HEK293 (cell line): Measurements from ENCODE around the gene AKAP4.

ENCODE experiments used
- CTCF ChIA-PET: fragments of 350-600 bp; formaldehyde crosslinking; extraction: SDS; loops from one replicate; lab custom pipeline; 2021; ENCODE audit warnings: antibody characterized with exemption; lab: Yijun Ruan, JAX
- POLR2A ChIA-PET: fragments of 300-600 bp; formaldehyde crosslinking; extraction: SDS; loops from one replicate; lab custom pipeline; 2020; ENCODE audit warnings: antibody characterized with exemption, inconsistent platforms; lab: Yijun Ruan, JAX
- H3K27ac ChIP-seq: fragments of 200-500 bp; sonication (Bioruptor generic); 2 replicates; pipeline ENCODE4 v1.5.1; 2014; ENCODE audit warnings: low read depth, low read length, control low read depth, inconsistent platforms; ENCODE audit errors: extremely low read depth
- H3K36me3 ChIP-seq, 2 experiments: fragments of 200-500 bp in 1 of 2; sonication (Bioruptor generic) in 1 of 2; 1 replicate in 1 of 2; 2 replicates in 1 of 2; pipeline ENCODE4 v1.5.1; 2014 to 2017; ENCODE audit warnings: inconsistent platforms in 2 of 2, low read length in 2 of 2; ENCODE audit not compliant: control insufficient read depth in 2 of 2, insufficient read depth in 1 of 2
- H3K4me1 ChIP-seq: fragments of 200-500 bp; sonication (Bioruptor generic); 2 replicates; pipeline ENCODE4 v1.5.1; 2014; ENCODE audit warnings: mild to moderate bottlenecking, low read length, inconsistent platforms; ENCODE audit not compliant: control insufficient read depth, insufficient read depth
- H3K4me3 ChIP-seq: 2 replicates; pipeline ENCODE4 v1.5.1; 2011; ENCODE audit warnings: low read depth, mild to moderate bottlenecking, control low read depth, low read length, moderate library complexity
- H3K9me3 ChIP-seq: fragments of 200-500 bp; sonication (Bioruptor generic); 2 replicates; pipeline ENCODE4 v1.5.1; 2014; ENCODE audit warnings: low read depth, low read length, inconsistent platforms; ENCODE audit not compliant: control insufficient read depth, insufficient read depth
- BCL6B ChIP-seq: fragments of 450-650 bp; formaldehyde crosslinking; IDR thresholded peaks from 2 replicates; pipeline ENCODE4 v1.5.1; 2017; ENCODE audit warnings: missing biosample characterization, missing genetic modification characterization
- CTCF ChIP-seq: fragments of 450-650 bp; formaldehyde crosslinking; IDR thresholded peaks from 2 replicates; pipeline ENCODE4 v1.5.1; 2016; ENCODE audit warnings: missing biosample characterization, missing genetic modification characterization
- GLI4 ChIP-seq: fragments of 450-650 bp; formaldehyde crosslinking; IDR thresholded peaks from 2 replicates; pipeline ENCODE4 v1.5.1; 2016; ENCODE audit warnings: missing biosample characterization, missing genetic modification characterization
- HOXD13 ChIP-seq: sonication (generic); formaldehyde crosslinking; IDR thresholded peaks from 2 replicates; pipeline ENCODE4 v1.8.0; 2022; ENCODE audit warnings: missing genetic modification reagents, borderline replicate concordance
- OSR2 ChIP-seq: fragments of 450-650 bp; formaldehyde crosslinking; IDR thresholded peaks from 2 replicates; pipeline ENCODE4 v1.5.1; 2016; ENCODE audit warnings: missing biosample characterization, missing genetic modification characterization
- PRDM1 ChIP-seq: fragments of 450-650 bp; formaldehyde crosslinking; IDR thresholded peaks from 2 replicates; pipeline ENCODE4; 2016; ENCODE audit warnings: missing biosample characterization, missing genetic modification characterization
- SCRT1 ChIP-seq: fragments of 450-650 bp; formaldehyde crosslinking; IDR thresholded peaks from 2 replicates; pipeline ENCODE4 v1.5.1; 2016; ENCODE audit warnings: missing biosample characterization, missing genetic modification characterization, borderline replicate concordance
- SCRT2 ChIP-seq: fragments of 450-650 bp; formaldehyde crosslinking; IDR thresholded peaks from 2 replicates; pipeline ENCODE4 v1.5.1; 2016; ENCODE audit warnings: missing biosample characterization, missing genetic modification characterization
- ZBTB10 ChIP-seq: fragments of 450-650 bp; formaldehyde crosslinking; IDR thresholded peaks from 2 replicates; pipeline ENCODE4 v1.5.1; 2016; ENCODE audit warnings: missing biosample characterization, missing genetic modification characterization
- ZBTB20 ChIP-seq: fragments of 450-650 bp; formaldehyde crosslinking; IDR thresholded peaks from 2 replicates; pipeline ENCODE4 v1.5.1; 2016; ENCODE audit warnings: missing biosample characterization, missing genetic modification characterization
- ZBTB48 ChIP-seq: fragments of 450-650 bp; formaldehyde crosslinking; IDR thresholded peaks from 2 replicates; pipeline ENCODE4 v1.5.1; 2016; ENCODE audit warnings: missing biosample characterization, missing genetic modification characterization
- ZFHX2 ChIP-seq: fragments of 450-650 bp; formaldehyde crosslinking; conservative IDR thresholded peaks from 2 replicates; pipeline ENCODE4 v1.5.1; 2016; ENCODE audit warnings: missing biosample characterization, missing genetic modification characterization
- ZNF121 ChIP-seq: fragments of 450-650 bp; formaldehyde crosslinking; IDR thresholded peaks from 2 replicates; pipeline ENCODE4 v1.5.1; 2016; ENCODE audit warnings: missing biosample characterization, missing genetic modification characterization
- ZNF140 ChIP-seq: fragments of 450-650 bp; formaldehyde crosslinking; IDR thresholded peaks from 2 replicates; pipeline ENCODE4 v1.5.1; 2016; ENCODE audit warnings: missing biosample characterization, missing genetic modification characterization
- ZNF155 ChIP-seq: fragments of 450-650 bp; formaldehyde crosslinking; IDR thresholded peaks from 2 replicates; pipeline ENCODE4 v1.5.1; 2016; ENCODE audit warnings: missing biosample characterization, missing genetic modification characterization
- ZNF211 ChIP-seq: fragments of 450-650 bp; formaldehyde crosslinking; IDR thresholded peaks from 2 replicates; pipeline ENCODE4 v1.5.1; 2016; ENCODE audit warnings: low read depth, missing biosample characterization, missing genetic modification characterization
- ZNF221 ChIP-seq: fragments of 450-650 bp; formaldehyde crosslinking; IDR thresholded peaks from 2 replicates; pipeline ENCODE4 v1.5.1; 2017; ENCODE audit warnings: missing biosample characterization, missing genetic modification characterization, borderline replicate concordance
- ZNF23 ChIP-seq: fragments of 450-650 bp; formaldehyde crosslinking; IDR thresholded peaks from 2 replicates; pipeline ENCODE4 v1.5.1; 2016; ENCODE audit warnings: missing biosample characterization, missing genetic modification characterization, borderline replicate concordance
- ZNF239 ChIP-seq: fragments of 450-650 bp; formaldehyde crosslinking; IDR thresholded peaks from 2 replicates; pipeline ENCODE4 v1.5.1; 2016; ENCODE audit warnings: missing biosample characterization, missing genetic modification characterization
- ZNF335 ChIP-seq: fragments of 450-650 bp; formaldehyde crosslinking; conservative IDR thresholded peaks from 2 replicates; pipeline ENCODE4 v1.5.1; 2016; ENCODE audit warnings: missing biosample characterization, missing genetic modification characterization
- ZNF404 ChIP-seq: fragments of 450-650 bp; formaldehyde crosslinking; IDR thresholded peaks from 2 replicates; pipeline ENCODE4 v1.5.1; 2017; ENCODE audit warnings: missing biosample characterization, missing genetic modification characterization
- ZNF549 ChIP-seq: fragments of 450-650 bp; IDR thresholded peaks from 2 replicates; pipeline ENCODE4 v1.5.1; 2018; ENCODE audit warnings: missing biosample characterization, missing genetic modification characterization, mild to moderate bottlenecking, inconsistent platforms, moderate library complexity
- ZNF610 ChIP-seq: fragments of 450-650 bp; formaldehyde crosslinking; IDR thresholded peaks from 2 replicates; pipeline ENCODE4 v1.5.1; 2016; ENCODE audit warnings: missing biosample characterization, missing genetic modification characterization, borderline replicate concordance
- ZNF670 ChIP-seq: fragments of 450-650 bp; formaldehyde crosslinking; IDR thresholded peaks from 2 replicates; pipeline ENCODE4 v1.5.1; 2016; ENCODE audit warnings: missing biosample characterization, missing genetic modification characterization, low read depth
- ZNF76 ChIP-seq: fragments of 450-650 bp; formaldehyde crosslinking; IDR thresholded peaks from 2 replicates; pipeline ENCODE4; 2016; ENCODE audit warnings: low read depth, missing biosample characterization, missing genetic modification characterization, borderline replicate concordance
- ZSCAN16 ChIP-seq: fragments of 450-650 bp; formaldehyde crosslinking; IDR thresholded peaks from 2 replicates; pipeline ENCODE4 v1.5.1; 2016; ENCODE audit warnings: missing biosample characterization, missing genetic modification characterization
- TF ChIP-seq, protein P1 (sequence below): fragments of 450-650 bp; formaldehyde crosslinking; IDR thresholded peaks from 2 replicates; pipeline ENCODE4 v1.5.1; 2016; ENCODE audit warnings: missing biosample characterization, missing genetic modification characterization, borderline replicate concordance

AKAP4 gene

DNA sequence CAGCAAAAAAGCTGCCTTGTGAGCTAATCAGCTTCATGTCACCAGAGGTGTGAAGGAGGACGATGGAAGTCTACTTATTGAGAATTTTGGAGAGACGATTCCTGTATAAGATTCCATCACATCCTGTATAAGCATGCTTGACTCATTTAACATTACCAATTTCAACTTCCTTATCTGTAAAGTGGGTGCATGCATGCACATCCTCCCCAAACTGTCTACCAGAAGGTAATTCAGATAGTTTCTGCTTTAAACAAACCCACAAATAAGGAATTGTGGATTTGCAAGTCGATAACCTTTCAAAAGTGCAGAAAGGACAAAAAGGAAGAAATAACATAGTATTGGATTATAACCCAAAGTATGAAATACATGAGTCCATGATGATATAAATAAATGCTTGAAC lies 31.1 kb downstream of the AKAP4 start:
- H3K36me3 ChIP-seq: no peaks in the 10 kb centered on the region
- ChIA-PET CTCF (no interaction called here), POLR2A (no interaction called here)
- H3K4me1 ChIP-seq: no peaks in the 10 kb centered on the region
- no peak overlapping the region for H3K27ac ChIP-seq
- H3K4me3 ChIP-seq: no peak overlapping the region
- TF ChIP-seq ZBTB48 (tag by site-specific recombination) (no peak), SCRT2 (no peak), ZNF549 (tag by site-specific recombination) (no peak), ZNF155 (no peak), ZNF335 (tag by site-specific recombination) (no peak), ZNF211 (no peak), SCRT1 (tag by site-specific recombination) (no peak), OSR2 (tag by site-specific recombination) (no peak), HOXD13 (CRISPR knock-in tag) (no peak), ZNF404 (no peak), ZFHX2 (no peak), PRDM1 (no peak), ZNF23 (tag by site-specific recombination) (no peak), ZNF121 (tag by site-specific recombination) (no peak), ZNF670 (tag by site-specific recombination) (no peak), ZNF140 (tag by site-specific recombination) (no peak), ZNF610 (tag by site-specific recombination) (no peak), CTCF (tag by site-specific recombination) (no peak), BCL6B (tag by site-specific recombination) (no peak)
- no peaks in the 10 kb centered on the region for H3K9me3 ChIP-seq

DNA sequence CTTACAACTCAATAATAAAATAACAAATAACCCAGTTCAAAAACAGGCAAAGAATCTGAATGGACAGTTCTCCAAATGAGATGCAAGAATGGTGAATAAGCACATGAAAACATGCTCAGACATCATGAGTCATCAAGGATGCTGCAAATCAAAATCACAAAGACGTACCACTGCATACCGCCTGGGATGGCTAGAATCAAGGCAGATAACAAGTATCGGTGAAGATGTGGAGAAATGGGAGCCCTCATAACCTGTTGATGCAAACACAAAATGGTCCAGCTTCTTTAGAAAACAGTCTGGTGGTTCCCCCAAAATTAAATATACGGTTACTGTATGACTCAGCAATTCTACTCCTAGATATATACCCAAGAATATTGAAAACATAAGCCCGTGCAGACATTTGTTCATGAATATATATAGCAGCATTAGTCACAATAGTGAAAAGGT lies 32.5 kb downstream of the AKAP4 start:
- H3K27ac ChIP-seq: no peak overlapping the region
- ChIA-PET POLR2A (no interaction called here), CTCF (no interaction called here)
- no peaks in the 10 kb centered on the region for H3K9me3 ChIP-seq
- no peak overlapping the region for H3K4me3 ChIP-seq
- no peaks in the 10 kb centered on the region for H3K4me1 ChIP-seq
- H3K36me3 ChIP-seq: no peaks in the 10 kb centered on the region
- no peak for TF ChIP-seq ZNF76
- TF ChIP-seq, protein P1, sequence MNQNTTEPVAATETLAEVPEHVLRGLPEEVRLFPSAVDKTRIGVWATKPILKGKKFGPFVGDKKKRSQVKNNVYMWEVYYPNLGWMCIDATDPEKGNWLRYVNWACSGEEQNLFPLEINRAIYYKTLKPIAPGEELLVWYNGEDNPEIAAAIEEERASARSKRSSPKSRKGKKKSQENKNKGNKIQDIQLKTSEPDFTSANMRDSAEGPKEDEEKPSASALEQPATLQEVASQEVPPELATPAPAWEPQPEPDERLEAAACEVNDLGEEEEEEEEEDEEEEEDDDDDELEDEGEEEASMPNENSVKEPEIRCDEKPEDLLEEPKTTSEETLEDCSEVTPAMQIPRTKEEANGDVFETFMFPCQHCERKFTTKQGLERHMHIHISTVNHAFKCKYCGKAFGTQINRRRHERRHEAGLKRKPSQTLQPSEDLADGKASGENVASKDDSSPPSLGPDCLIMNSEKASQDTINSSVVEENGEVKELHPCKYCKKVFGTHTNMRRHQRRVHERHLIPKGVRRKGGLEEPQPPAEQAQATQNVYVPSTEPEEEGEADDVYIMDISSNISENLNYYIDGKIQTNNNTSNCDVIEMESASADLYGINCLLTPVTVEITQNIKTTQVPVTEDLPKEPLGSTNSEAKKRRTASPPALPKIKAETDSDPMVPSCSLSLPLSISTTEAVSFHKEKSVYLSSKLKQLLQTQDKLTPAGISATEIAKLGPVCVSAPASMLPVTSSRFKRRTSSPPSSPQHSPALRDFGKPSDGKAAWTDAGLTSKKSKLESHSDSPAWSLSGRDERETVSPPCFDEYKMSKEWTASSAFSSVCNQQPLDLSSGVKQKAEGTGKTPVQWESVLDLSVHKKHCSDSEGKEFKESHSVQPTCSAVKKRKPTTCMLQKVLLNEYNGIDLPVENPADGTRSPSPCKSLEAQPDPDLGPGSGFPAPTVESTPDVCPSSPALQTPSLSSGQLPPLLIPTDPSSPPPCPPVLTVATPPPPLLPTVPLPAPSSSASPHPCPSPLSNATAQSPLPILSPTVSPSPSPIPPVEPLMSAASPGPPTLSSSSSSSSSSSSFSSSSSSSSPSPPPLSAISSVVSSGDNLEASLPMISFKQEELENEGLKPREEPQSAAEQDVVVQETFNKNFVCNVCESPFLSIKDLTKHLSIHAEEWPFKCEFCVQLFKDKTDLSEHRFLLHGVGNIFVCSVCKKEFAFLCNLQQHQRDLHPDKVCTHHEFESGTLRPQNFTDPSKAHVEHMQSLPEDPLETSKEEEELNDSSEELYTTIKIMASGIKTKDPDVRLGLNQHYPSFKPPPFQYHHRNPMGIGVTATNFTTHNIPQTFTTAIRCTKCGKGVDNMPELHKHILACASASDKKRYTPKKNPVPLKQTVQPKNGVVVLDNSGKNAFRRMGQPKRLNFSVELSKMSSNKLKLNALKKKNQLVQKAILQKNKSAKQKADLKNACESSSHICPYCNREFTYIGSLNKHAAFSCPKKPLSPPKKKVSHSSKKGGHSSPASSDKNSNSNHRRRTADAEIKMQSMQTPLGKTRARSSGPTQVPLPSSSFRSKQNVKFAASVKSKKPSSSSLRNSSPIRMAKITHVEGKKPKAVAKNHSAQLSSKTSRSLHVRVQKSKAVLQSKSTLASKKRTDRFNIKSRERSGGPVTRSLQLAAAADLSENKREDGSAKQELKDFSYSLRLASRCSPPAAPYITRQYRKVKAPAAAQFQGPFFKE (tag by site-specific recombination): no peak
- no peak for TF ChIP-seq GLI4
- TF ChIP-seq ZBTB10: no peak
- no peak for TF ChIP-seq ZNF239
- TF ChIP-seq ZNF221: no peak
- no peak for TF ChIP-seq ZBTB20
- no peak for TF ChIP-seq ZSCAN16 (tag by site-specific recombination)
